ENCODE measurements around the gene CCDC137.

DNA sequence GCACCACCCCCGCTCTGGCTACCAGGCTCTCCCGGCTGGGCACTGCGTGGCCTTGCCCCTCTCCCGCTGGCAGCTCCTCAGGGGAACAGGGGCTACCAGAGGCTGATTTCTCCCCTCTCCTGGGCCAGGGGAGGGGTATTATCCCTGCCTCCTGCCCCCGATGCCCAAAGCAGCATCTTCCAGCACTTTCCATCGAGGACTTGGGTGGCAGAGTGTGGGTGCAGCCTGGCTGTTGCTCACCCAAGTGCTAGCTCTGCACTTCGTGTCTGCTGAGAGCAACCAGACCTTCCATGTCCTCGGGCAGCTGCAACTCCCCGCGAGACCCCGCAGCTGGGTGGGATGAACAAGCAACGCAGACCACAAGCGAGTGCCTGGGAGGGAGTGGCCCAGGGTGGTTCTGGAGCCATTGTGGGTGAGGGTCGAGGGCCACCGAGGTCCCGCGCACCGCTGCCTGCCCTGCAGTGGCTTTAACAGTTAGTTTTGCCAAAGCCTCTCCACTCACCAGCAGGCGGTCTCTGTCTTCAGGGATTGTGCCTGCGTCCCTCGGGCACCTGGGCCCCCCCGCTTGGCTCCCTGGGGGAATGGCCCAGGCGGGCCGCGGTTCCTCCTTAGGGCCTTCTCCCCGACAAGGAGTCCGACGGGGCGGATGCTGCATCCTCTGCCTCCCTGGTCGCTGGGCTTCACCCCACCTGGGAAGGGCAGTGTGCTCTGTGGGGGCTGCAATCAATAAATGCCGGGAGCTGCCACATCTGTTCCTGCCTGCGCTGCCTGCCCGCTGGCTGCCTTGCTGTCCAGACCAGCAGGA, 53.9 kb downstream of the CCDC137 start:
- TF ChIP-seq, protein P1, sequence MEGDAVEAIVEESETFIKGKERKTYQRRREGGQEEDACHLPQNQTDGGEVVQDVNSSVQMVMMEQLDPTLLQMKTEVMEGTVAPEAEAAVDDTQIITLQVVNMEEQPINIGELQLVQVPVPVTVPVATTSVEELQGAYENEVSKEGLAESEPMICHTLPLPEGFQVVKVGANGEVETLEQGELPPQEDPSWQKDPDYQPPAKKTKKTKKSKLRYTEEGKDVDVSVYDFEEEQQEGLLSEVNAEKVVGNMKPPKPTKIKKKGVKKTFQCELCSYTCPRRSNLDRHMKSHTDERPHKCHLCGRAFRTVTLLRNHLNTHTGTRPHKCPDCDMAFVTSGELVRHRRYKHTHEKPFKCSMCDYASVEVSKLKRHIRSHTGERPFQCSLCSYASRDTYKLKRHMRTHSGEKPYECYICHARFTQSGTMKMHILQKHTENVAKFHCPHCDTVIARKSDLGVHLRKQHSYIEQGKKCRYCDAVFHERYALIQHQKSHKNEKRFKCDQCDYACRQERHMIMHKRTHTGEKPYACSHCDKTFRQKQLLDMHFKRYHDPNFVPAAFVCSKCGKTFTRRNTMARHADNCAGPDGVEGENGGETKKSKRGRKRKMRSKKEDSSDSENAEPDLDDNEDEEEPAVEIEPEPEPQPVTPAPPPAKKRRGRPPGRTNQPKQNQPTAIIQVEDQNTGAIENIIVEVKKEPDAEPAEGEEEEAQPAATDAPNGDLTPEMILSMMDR (IDR thresholded peaks at IDR 0.05; ENCODE audit: poor library complexity, severe bottlenecking), result no peak
- TF ChIP-seq MXI1 (conservative IDR thresholded peaks at IDR 0.05; ENCODE audit: poor library complexity, severe bottlenecking), result no peak
- no peak for TF ChIP-seq POLR2AphosphoS5 (IDR thresholded peaks at IDR 0.05)
- no peak for TF ChIP-seq SMC3 (conservative IDR thresholded peaks at IDR 0.05; ENCODE audit: poor library complexity)
- TF ChIP-seq, protein P2, sequence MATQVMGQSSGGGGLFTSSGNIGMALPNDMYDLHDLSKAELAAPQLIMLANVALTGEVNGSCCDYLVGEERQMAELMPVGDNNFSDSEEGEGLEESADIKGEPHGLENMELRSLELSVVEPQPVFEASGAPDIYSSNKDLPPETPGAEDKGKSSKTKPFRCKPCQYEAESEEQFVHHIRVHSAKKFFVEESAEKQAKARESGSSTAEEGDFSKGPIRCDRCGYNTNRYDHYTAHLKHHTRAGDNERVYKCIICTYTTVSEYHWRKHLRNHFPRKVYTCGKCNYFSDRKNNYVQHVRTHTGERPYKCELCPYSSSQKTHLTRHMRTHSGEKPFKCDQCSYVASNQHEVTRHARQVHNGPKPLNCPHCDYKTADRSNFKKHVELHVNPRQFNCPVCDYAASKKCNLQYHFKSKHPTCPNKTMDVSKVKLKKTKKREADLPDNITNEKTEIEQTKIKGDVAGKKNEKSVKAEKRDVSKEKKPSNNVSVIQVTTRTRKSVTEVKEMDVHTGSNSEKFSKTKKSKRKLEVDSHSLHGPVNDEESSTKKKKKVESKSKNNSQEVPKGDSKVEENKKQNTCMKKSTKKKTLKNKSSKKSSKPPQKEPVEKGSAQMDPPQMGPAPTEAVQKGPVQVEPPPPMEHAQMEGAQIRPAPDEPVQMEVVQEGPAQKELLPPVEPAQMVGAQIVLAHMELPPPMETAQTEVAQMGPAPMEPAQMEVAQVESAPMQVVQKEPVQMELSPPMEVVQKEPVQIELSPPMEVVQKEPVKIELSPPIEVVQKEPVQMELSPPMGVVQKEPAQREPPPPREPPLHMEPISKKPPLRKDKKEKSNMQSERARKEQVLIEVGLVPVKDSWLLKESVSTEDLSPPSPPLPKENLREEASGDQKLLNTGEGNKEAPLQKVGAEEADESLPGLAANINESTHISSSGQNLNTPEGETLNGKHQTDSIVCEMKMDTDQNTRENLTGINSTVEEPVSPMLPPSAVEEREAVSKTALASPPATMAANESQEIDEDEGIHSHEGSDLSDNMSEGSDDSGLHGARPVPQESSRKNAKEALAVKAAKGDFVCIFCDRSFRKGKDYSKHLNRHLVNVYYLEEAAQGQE (IDR thresholded peaks at IDR 0.05; ENCODE audit: borderline replicate concordance), result no peak
- no peak for TF ChIP-seq EZH2 (IDR thresholded peaks at IDR 0.05; ENCODE audit: borderline replicate concordance, insufficient read depth, low read length, poor library complexity, severe bottlenecking)
- no peak for TF ChIP-seq EP300 (conservative IDR thresholded peaks at IDR 0.05; ENCODE audit: poor library complexity, severe bottlenecking)
- TF ChIP-seq RAD21 (conservative IDR thresholded peaks at IDR 0.05), result no peak
- TF ChIP-seq TAF1 (IDR thresholded peaks at IDR 0.05; ENCODE audit: low read depth), result no peak
